Measurements from ENCODE around the gene CFAP46.

DNA sequence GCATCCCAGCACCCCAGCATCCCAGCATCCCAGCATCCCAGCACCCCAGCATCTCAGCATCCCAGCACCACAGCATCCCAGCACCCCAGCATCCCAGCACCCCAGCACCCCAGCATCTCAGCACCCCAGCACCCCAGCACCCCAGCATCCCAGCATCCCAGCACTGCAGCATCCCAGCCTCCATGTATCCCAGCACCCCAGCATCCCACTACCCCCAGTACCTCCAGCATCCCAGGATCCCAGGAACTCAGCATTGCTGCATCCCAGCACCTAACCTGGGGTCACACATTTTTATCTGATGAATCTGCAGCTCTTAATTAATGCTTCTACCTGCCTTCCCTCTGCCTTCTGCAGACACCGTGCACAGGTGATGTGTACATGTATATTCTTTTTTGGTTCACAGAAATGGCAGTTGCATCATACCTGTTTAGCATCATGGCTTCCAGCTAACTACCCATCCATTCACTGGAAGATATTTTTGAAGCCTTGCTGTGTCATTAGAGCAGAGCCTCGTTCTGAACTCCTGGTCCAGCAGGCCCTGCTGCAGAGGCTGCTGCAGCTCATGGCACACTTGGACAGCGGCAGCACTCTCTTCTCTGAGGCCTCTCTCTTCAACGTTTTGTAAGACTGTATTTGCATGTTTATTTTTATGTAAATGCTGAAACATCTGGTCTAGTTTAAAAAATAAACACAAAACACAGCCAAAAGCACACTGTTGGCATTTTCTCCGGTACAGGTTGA lies 4.6 kb upstream of the CFAP46 start:
- TF ChIP-seq, protein P1, sequence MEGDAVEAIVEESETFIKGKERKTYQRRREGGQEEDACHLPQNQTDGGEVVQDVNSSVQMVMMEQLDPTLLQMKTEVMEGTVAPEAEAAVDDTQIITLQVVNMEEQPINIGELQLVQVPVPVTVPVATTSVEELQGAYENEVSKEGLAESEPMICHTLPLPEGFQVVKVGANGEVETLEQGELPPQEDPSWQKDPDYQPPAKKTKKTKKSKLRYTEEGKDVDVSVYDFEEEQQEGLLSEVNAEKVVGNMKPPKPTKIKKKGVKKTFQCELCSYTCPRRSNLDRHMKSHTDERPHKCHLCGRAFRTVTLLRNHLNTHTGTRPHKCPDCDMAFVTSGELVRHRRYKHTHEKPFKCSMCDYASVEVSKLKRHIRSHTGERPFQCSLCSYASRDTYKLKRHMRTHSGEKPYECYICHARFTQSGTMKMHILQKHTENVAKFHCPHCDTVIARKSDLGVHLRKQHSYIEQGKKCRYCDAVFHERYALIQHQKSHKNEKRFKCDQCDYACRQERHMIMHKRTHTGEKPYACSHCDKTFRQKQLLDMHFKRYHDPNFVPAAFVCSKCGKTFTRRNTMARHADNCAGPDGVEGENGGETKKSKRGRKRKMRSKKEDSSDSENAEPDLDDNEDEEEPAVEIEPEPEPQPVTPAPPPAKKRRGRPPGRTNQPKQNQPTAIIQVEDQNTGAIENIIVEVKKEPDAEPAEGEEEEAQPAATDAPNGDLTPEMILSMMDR (conservative IDR thresholded peaks at IDR 0.05 in 1 of 2, IDR thresholded peaks at IDR 0.05 in 1 of 2; ENCODE audit: extremely low read depth in 1 of 2, insufficient read depth in 1 of 2, low read depth in 1 of 2, low read length in 2 of 2) = no peak
- no peak for TF ChIP-seq EZH2 (IDR thresholded peaks at IDR 0.05; ENCODE audit: borderline replicate concordance, low read length)
